HEK293T (cell line): ENCODE data around the gene SLC28A1.

Experiments
- ARNT ChIP-seq: fragments of 450-650 bp; IDR thresholded peaks from 2 replicates; pipeline ENCODE4 v1.6.1; 2017; ENCODE audit warnings: mild to moderate bottlenecking
- BHLHE40 ChIP-seq: fragments of 450-650 bp; IDR thresholded peaks from 2 replicates; pipeline ENCODE4 v1.6.1; 2016; ENCODE audit warnings: mild to moderate bottlenecking, moderate library complexity, borderline replicate concordance
- FOXA1 ChIP-seq: fragments of 450-650 bp; IDR thresholded peaks from 2 replicates; pipeline ENCODE4 v1.6.1; 2016; ENCODE audit warnings: mild to moderate bottlenecking
- FOXK2 ChIP-seq: fragments of 450-650 bp; IDR thresholded peaks from 2 replicates; pipeline ENCODE4 v1.6.1; 2016; ENCODE audit warnings: mild to moderate bottlenecking
- FOXM1 ChIP-seq: fragments of 450-650 bp; IDR thresholded peaks from 2 replicates; pipeline ENCODE4 v1.6.1; 2017; ENCODE audit warnings: mild to moderate bottlenecking, borderline replicate concordance
- HDGF ChIP-seq: fragments of 450-650 bp; IDR thresholded peaks from 2 replicates; pipeline ENCODE4 v1.6.1; 2017; ENCODE audit warnings: antibody characterized with exemption, borderline replicate concordance
- L3MBTL2 ChIP-seq: fragments of 450-650 bp; conservative IDR thresholded peaks from 2 replicates; pipeline ENCODE4 v1.6.1; 2016; ENCODE audit warnings: mild to moderate bottlenecking
- LEF1 ChIP-seq: fragments of 450-650 bp; IDR thresholded peaks from 2 replicates; pipeline ENCODE4 v1.6.1; 2017; ENCODE audit warnings: mild to moderate bottlenecking, borderline replicate concordance
- NFRKB ChIP-seq: fragments of 450-650 bp; IDR thresholded peaks from 2 replicates; pipeline ENCODE4 v1.6.1; 2016; ENCODE audit warnings: mild to moderate bottlenecking, moderate library complexity
- SP1 ChIP-seq: fragments of 450-650 bp; IDR thresholded peaks from 2 replicates; pipeline ENCODE4 v1.6.1; 2017
- SUZ12 ChIP-seq: fragments of 450-650 bp; IDR thresholded peaks from 2 replicates; pipeline ENCODE4 v1.6.1; 2016; ENCODE audit warnings: mild to moderate bottlenecking
- TARDBP ChIP-seq: fragments of 450-650 bp; IDR thresholded peaks from 2 replicates; pipeline ENCODE4 v1.6.1; 2016
- ZNF384 ChIP-seq: fragments of 450-650 bp; IDR thresholded peaks from 2 replicates; pipeline ENCODE4 v1.6.1; 2016
- TF ChIP-seq, protein P1 (sequence below): fragments of 450-650 bp; IDR thresholded peaks from 2 replicates; pipeline ENCODE4 v1.6.1; 2016

DNA sequence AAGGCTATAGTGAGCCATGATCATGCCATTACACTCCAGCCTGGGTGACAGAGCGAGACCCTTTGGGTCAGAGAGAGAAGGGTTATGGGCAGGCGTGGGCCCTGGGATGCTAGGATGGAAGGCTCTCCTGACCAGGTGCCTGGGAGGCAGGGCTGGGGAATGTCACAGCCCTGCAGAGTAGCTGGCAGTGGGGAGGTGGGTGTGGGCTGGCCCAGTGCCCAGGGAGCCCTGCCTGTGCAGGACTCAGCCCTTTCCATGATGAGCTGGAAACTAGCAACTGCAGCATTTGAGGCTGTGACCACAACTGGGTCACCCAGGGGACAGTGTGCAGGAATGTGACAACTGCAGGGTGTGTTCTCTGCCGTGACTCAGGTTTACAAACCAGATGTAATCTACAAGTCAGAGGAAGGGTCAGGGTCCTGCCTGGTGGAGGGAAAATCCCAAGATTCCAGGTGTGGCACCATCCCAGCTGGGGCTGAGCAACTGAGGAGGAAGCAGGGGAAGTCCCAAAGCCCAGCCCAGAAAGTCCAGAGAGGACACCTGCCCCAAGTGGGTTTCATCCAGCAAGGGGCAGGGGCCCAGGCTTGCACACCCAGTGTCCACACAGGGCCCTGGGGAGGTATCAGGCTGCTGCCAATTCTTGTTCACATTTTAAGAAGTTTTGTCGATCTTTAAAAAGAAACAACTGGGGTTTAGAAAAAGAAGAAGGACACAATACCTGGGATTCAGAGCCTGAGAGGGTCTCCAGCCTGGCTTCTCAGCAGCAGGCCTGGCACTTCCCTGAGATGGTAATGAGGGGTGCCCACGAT is 45.5 kb downstream of the SLC28A1 start:
- TF ChIP-seq HDGF (no peak), BHLHE40 (no peak), FOXA1 (no peak), L3MBTL2 (no peak), SP1 (no peak), FOXM1 (no peak), SUZ12 (no peak), TARDBP (no peak), LEF1 (no peak), FOXK2 (no peak), ARNT (no peak), NFRKB (no peak), ZNF384 (no peak)
- TF ChIP-seq, protein P1, sequence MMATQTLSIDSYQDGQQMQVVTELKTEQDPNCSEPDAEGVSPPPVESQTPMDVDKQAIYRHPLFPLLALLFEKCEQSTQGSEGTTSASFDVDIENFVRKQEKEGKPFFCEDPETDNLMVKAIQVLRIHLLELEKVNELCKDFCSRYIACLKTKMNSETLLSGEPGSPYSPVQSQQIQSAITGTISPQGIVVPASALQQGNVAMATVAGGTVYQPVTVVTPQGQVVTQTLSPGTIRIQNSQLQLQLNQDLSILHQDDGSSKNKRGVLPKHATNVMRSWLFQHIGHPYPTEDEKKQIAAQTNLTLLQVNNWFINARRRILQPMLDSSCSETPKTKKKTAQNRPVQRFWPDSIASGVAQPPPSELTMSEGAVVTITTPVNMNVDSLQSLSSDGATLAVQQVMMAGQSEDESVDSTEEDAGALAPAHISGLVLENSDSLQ: no peak
